Stimulated activated naive CD4-positive, alpha-beta T cell (primary cell): ENCODE results near the gene GABBR2.

ENCODE experiments used
- DNase-seq, 6 experiments: peaks; one replicate each; lab custom pipeline; 2025; lab: John Stamatoyannopoulos, UW

GABBR2 gene

DNA sequence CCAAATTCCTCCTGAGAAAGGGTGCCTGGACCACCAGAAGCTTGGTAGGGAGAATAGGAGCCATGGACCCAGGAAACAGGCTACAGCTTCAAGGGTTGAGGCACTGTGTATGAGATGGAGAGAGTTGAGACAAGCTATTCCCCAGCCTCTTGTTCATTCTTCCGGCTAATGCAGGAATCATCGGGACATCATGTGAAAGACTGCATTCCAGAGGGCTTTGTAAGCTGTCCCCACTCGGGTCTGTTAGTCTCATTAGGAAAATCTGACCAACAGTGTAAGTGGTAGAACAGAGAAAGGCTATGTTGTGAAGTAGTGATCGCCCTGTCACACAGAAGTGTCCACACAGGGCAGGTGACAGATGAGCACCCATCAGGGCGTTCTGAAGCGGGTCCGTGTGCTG, 81.4 kb downstream of the GABBR2 start:
- no peak for DNase-seq

DNA sequence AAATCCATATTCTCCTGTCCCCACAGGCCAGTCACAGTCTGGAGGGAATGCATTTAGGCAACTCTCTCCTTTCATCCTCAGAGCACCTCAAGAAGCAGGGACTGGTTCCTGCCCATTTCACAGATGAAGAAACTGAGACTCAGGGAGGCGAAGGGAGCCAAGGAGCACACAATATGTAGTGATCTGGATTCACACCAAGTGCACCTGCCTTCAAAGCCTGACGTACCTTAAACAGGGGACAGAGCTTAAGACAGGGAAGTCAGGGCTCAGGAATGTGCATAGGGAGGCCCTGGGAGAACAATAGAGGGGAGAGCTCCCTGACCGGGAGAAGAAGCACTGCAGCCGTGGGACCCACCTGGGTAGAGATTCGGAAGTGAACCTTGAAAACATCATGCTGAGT, 83.0 kb downstream of the GABBR2 start:
- DNase-seq: no peak

DNA sequence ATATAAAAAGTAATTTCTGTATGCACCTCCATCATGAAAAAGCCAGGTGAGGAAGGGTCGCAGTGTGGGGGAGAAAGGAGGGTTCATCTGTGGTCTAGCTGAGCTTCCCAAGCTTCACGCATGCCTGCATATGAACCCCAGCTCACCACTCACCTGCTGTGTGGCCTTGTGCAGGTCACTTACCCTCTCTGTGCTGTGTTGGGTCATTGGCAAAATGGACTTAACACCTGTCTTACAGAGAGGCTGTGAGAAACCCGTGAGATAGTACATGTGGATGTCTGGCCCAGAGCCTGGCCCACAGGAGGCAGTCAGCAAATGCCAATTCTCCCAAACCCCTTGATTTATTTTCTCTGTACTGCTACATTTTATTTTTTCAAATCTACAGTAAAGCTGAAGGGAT, 88.9 kb downstream of the GABBR2 start:
- DNase-seq: no peak

DNA sequence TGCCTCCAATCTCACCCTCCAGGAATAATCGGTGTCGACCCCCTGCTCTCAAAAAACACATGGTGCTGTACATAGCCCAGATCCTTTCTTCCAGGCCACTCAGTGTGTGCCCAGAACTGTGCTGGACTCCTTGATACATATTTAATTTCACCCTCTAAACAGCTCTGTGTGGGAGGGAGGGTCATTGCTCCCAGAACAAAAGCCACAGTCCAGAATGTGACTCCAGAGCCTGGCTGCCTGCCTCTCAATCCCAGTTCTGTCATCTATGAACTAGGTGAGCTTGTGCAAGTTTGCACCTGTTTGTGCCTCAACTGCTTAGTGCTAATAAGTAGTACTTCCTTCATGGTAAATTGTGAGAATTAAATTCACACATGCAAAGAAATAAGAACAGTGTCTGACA, 93.1 kb downstream of the GABBR2 start:
- DNase-seq: no peak

DNA sequence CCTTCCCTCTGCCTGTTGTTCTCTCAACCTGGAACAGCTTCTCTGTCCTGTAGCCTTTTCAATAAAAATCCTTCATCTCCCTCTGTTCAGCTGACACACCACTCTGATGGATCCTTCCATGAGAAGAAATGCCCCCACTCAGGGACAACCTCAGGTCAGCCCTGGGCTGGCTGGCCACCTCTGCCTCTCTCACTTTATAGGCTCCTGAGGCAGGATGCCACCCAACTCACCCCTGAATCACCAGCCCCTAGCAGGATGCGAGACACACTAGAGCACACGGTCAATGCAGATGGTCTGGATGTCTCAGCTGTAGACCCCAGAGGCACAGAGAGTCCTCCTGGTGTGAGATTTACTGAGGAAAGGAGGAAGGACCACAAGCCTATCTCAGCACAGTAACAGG, 93.8 kb downstream of the GABBR2 start:
- DNase-seq: no peak

DNA sequence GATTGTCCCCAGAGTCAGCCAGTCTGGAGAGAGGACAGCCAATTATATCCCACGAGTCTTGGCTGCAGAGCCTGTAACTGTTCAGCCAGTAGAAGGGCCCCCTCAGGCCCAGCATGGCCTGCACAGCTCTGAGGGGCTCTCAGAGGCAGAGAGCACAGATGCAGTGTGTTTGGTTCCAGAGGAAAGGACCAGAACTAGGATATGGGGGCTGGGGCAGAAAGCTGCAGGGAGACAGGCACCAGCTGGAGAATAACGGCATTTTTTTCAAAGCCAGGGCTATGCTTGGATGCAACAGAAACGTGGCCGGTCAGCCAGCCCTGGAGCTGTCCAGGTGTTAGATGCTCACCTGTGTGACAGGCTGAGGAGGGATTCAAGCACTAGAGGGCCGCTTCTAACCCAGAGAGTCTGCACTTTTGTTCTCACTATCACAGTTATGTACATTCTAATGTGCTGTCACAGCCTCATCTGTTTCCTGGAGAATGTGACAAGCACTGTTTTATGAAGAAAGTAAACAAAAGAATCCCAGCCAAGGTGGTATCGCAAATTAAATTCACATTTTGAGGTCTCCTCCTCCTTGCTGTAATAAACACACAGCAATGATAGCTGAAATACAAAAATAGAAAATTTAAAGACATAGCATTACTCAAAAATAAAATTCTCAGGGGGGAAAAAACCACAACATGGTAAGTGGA, 96.5 kb downstream of the GABBR2 start:
- no peak for DNase-seq

DNA sequence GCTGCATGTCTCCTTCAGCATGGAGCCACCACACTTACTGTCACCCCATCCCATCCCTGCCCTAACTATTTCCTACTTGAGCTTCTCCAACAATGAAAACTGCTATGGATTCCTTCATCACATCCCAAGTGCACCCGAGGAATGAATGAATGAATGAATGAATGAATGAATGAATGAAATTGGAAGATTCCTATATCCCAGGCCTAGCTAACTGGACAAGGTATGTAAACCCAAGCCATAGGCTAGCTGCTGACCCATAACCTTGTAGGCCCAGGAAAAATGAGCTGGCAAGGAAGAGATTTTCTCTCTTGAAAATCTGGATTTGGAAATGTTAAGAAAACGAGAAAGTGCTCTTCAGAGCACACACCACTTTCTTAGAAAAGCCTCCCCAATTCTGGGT, 97.4 kb downstream of the GABBR2 start:
- DNase-seq: no peak

DNA sequence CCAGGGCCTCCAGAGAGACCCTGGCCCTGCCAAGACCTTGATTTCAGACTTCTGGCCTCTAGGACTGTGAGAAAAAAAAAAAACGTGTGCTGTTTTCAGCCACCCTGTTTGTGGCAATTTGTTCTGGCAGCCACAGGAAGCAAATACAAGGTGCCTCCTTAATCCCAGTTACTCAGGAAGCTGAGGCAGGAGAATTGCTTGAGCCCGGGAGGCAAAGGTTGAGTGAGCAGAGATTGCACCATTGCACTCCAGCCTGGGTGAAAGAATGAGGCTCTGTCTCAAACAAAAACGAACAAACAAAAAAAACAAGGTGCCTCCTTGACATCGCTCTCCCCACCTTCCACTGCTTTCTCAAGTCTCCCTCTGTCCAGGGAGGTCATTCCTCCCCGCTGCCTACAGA, 98.0 kb downstream of the GABBR2 start:
- no peak for DNase-seq

DNA sequence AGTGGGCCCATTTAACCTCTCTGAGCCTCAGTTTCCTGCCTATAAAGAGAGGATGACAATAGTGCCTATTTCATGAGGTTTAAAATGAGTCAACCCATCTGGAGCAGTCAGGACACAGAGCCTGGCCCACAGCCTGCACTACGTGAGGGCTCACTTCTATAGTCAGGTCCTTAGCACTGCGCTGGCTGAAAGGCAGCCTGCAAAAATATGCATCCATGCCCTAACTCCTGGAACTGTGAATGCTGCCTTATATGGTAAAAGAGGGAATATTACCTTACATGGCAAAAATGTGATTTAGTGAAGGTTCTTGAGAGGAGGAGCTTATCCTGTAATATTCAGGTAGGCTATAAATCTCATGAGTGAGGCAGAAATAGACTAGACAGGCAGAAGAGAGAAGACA, 98.5 kb downstream of the GABBR2 start:
- DNase-seq: no peak

DNA sequence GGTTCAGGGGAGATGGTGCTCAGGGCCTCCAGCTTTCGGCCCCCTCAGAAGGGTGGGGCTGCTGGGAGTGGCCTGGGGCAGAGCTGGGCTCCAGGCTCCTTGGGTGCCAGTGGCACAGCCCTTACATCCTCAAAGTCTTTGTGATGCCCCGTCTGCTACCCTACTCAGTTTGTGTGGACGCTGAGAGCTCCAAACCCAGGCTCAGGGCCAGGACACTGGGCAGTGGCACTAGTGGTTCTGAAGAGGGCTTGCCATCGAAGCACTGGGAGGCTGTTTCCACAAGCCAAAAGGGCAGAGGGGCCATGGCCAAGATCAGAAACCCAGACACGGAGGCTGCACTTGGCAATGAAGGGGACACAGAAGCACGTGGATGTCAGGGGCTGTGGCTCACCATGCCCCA, 99.1 kb downstream of the GABBR2 start:
- DNase-seq: no peak

DNA sequence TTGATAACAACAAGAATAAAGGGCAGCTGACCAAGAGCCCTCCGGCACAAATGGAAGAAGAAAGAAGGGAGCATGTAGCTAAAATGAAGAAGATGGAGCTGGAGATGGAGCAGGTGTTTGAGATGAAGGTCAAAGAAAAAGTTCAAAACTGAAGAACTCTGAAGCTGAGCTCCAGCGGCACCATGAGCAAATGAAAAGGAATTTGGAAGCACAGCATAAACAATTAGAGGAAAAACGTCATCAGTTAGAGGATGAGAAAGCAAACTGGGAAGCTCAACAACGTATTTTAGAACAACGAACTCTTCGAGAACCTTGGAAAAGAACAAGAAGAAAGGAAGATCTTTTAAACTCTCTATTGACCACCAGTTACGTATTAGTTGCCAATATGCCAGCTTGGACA, 100.9 kb downstream of the GABBR2 start:
- no peak for DNase-seq

DNA sequence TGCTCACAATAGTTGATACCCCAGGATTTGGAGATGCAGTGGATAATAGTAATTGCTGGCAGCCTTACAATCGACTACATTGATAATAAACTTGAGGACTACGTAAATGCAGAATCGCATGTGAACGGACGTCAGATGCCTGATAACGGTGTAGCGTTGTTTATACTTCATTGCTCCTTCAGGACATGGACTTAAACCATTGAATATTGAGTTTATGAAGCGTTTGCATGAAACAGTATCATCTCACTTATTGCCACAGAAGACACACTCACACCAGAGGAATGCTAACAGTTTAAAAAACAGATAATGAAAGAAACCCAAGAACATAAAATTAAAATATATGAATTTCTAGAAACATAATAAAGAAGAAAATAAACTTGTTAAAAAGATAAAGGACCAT, 101.6 kb downstream of the GABBR2 start:
- no peak for DNase-seq

DNA sequence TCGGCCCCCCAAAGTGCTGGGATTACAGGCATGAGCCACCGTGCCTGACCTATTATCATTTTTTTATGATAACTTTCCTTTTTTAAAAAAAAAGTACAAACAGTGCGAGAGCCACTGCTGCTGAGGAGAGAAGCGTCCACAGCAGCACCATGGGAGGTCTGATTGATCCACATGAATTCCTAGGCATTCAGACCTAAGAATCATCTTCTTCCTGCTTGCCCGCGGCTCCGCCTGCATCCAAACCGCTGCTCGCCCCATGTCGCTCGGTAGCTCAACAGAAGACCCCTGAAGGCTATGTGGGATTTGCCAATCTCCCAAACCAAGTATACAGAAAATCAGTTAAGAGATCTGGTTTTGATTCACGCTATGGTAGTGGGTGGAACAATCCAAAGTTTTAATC, 102.0 kb downstream of the GABBR2 start:
- DNase-seq: no peak

DNA sequence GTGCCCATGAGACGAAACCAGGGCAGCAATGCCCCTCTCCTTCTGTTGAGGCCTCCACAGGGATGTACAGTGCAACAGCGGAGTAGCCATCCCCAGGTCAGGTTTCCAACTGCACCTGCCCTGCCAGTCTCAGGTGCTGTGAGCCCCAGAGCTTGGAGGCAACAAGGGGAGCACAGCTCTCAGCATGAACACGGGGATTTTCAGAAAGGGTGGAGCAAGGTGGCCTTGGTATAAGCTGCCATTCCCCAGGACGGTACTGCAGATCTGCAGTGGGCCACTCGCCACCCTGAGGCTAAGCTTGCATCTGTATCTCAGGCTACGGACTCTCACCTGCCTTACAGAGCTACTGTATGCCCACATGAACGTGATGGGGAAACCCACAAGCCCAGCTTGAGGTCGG, 103.6 kb downstream of the GABBR2 start:
- no peak for DNase-seq

DNA sequence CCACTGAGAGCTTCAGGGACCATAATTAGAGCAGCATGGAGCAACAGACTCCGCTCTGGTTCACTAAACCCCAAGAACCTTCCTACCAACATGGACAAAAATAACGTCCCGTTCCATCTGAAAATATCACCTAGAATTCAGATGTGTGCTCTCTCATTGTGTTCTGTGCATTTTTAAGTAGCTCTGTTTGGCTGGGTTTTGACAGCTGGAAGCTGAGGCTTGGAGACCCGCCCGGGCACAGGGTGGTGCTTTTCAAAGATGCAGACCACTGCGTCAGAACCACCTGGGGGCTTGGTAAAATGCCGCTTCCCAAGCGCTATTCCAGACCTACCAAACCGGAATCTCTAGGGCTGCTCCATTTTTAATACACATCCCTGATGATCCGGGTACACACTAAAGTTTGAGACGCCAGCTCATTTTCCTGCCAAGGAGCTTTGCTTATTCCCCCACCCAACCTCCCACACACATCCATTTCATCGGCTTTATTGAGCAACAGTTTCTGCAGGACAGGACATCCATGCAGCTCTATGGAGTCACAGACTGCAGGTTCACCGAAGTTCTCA, 104.8 kb downstream of the GABBR2 start:
- DNase-seq: no peak

DNA sequence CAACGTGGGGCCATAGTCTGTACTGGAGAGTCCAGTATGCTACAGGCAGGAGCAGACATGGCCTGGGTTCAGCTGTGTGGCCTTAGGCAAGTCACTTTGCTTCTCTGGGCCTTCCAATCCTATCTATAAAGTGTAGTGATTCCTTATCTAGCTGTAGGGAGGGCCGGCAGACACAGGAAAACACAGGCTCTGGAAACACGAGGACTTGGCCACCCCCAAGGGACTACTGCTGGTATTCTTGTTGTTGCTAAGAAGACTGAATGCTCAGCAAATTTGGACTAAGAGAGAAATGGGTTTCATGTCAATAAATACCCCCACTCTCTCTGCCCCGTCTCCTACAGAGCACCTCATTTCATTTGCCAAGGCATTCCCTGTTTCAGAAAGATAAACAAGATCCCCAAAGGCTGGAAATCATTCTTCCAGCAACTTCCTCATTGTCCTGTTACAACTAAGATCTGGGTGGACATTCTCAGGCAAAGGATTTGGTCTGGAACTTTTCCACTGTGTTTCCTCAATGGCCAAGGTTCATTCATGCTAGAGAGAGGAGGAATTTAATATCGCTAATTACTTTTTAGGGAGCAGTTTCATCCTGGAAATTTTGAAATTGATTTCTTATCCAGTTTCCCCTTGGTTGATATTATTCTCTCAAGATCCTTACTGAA, 105.8 kb downstream of the GABBR2 start:
- DNase-seq: no peak

DNA sequence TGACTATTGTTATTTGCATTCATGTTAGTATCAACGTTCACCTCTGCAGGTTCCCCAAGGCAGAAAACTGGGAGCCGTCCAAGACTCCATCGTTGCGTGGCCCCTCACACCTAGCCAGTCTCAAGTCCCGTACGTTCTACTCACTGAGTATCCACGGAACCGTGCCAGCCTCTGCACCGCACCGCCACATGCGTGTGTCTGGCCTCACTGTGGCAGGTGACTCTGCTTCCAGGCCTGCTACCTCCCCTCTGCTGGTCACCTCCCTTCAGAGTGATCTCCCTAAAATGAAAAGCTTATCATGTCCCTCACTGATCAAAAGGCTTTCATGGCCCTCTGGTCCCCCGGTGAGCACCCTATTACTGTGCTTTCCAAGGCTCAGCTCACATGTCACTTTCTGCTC, 108.1 kb downstream of the GABBR2 start:
- no peak for DNase-seq

DNA sequence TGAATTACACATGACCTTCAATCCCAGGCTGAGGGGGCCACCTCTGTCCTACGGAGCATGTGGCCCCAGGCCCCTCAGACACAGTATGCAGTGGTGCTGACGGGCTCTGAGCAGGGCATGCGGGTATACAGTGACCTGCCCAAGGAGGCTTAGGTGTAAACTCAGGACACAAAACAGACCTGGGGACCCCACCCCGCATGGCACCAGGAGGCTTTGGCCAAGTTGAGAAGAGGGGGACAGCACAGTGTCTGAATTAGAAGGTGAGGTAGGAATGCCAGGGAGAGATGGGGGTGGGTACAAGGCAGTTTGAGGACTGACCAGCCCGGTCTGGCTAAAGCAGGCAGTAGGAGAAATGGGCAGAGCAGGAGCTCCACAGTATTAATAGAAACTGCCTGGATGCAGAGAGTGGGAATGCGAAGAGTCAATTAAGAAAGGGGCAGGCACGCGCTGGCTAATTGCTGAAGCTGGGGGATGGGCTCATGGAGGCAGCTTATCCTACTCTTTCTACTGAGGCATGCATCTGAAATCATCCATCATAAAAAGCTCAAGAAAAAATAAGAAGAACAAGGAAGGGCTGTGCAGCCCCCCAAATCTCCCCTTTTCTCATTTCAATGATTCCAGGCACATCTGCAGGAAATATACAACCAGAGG, 109.0 kb downstream of the GABBR2 start:
- DNase-seq: no peak

DNA sequence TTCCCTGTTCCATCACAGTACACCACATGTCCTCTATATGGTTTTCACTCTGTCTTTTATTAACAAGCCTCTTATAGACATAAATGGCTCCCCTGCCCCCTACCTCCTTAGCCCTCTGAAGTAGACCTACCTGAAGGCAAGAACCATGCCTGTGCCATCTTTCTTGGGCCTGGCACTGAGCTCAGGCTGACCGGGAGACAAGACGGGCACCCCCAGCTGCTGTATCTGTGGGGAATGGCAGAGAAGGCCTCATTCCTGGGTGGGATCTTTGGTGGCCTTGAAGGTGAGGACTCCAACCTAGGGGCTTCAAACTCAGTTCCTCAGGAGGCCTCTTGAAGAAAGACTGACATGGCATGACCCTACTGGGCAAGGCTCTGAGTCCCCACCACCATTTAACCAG, 109.9 kb downstream of the GABBR2 start:
- DNase-seq: no peak

DNA sequence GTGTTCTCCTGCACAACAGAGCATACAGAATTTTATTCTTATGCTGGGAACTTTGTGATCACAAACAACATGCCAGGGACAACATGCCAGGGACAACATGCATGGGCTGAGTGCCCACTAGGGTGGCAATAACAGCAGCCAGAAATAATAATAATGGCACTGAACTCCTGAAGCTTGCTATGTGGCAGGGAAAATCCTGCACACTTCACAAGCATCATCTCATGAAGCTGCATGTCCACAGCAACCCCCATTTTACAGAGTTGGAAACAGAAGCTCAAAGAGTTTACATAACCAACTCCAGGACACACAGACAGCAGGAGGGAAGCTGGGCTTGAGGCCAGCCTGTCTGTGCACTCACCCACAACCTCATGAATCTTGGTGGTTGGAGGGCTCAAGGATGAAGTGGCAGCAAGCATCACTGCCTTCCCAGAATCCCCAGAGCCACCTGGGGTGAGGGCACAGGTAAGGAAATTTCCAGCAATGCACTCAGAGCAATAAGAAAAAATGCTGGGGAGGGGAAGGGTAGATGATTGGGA, 111.4 kb downstream of the GABBR2 start:
- DNase-seq: no peak

DNA sequence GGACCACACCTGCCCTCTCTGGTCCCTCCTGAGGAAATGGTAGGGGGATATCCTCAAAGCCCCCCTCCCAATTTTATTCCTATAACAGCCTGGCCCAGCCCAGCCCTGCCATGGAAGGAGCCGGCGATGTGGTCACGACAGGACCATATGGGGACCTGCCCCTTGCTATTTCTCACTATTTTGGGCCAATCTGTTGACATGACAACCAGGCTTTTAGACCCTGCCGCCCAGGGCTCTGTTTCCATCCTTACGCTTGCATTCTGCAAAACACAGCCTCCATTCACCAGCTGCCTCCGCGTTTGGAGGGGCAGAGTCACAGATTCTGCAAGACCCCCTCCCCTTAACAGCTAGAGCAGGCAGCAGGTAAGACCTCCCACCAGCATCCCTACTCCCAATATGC, 112.2 kb downstream of the GABBR2 start:
- no peak for DNase-seq

DNA sequence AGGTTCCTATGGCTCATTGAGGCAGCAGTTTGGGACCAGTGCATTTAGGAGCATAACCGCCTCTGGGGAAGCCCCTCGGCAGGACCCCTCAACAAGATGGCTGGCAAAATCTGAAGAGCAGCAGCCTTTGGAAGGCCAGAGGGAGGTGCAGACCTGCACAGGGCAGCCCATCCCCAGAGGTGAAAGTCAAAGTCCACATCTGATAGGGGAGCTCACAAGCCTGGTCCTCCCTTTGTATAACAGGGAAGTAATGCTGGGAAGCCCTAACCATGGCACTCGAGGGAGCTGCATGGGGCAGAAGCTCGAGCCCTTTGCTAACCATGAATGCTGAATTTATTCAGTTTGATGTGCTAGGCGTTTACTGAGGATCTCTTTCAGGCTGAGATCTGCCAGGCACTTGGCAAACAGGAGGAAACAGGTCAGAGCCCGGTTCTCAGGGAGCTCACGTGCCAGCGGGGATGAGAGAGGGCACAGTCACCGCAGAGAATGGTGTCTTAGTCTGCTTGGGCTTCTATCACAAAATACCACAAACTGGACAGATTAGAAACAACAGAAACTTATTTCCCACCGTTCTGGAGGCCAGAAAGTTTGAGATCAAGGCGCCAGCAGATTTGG, 114.1 kb downstream of the GABBR2 start:
- no peak for DNase-seq
